ENCODE data around the gene MKNK2. TPM values are rescaled to one million over a fixed set of nuclear protein-coding genes. Genes with fewer than 3 reads are reported as not detected.

MKNK2 gene
- total and polyA plus RNA-seq, 10 of the 15 experiments (the other 5 are each of a cell fraction or from before 2014, with no cell fraction given): 9.6 to 365 (median 69.9) TPM

- intact Hi-C loops (cut with micrococcal nuclease; ENCODE audit: unreplicated experiment) (loop anchor here (2.0 to 5.0 kb wide), 2 partner anchors 40 to 153 kb away; no protein-coding TSS in a partner anchor), in situ Hi-C loops (cut with MboI) (no loop called here)
- H3K4me3 ChIP-seq: peak overlapping the region; percentile 83
- no TSS peak for BruUV-seq (replicated peaks)
- RAD21 ChIA-PET (ENCODE audit: unreplicated experiment): no interaction called here
- no peaks in the 10 kb centered on the region for H3K9me3 ChIP-seq (replicated peaks; ENCODE audit: control insufficient read depth, insufficient read depth, low read length)
- peak overlapping the region; percentile 91 for H3K4me2 ChIP-seq (ENCODE audit: control insufficient read depth, insufficient read depth)
- CTCF ChIA-PET: interaction anchor here (2.2 to 2.3 kb wide), 2 partner anchors 37 to 44 kb away, joined by 6 to 7 read pairs; partner anchors contain the start of gene MOB3A
- WGBS (ENCODE audit: insufficient coverage, insufficient replicate concordance, low lambda C conversion rate, missing lambda C conversion rate): 2% methylated on average over 32 of the region's 49 CpGs
- H3K36me3 ChIP-seq (ENCODE audit: control insufficient read depth in 2 of 2, insufficient read depth in 2 of 2, low read length in 1 of 2): peaks cover 0 to 7% of the 10 kb centered on the region in 2 experiments; a peak in 3 of 4 replicates
- peaks cover 14% of the 10 kb centered on the region for H4K20me1 ChIP-seq (ENCODE audit: control insufficient read depth, insufficient read depth)
- no peak overlapping the region for H2AFZ ChIP-seq (ENCODE audit: control insufficient read depth, low read depth, low read length)
- DNase-seq (ENCODE audit: low read depth, low spot score): no peak
- peak overlapping the region; percentile 79 for H3K27ac ChIP-seq (ENCODE audit: control insufficient read depth, insufficient read depth)
- H3K9ac ChIP-seq (ENCODE audit: control insufficient read depth, insufficient read depth, low read length): peak overlapping the region; percentile 70
- POLR2A ChIA-PET: interaction anchor here (1.5 kb wide), 1 partner anchor 40 kb away, joined by 6 read pairs; no protein-coding TSS in a partner anchor
- H3K79me2 ChIP-seq (ENCODE audit: control insufficient read depth, insufficient read depth, low read length): peaks cover 61% of the 10 kb centered on the region
- SMC1A ChIA-PET (ENCODE audit: uncharacterized antibody, unreplicated experiment): interaction anchor here (1.2 to 2.2 kb wide), 2 partner anchors 42 to 181 kb away, joined by 4 to 9 read pairs; no protein-coding TSS in a partner anchor
- no peaks in the 10 kb centered on the region for H3K27me3 ChIP-seq (replicated peaks in 1 of 2; ENCODE audit: control insufficient read depth in 2 of 2, insufficient read depth in 2 of 2, low read length in 1 of 2)
- peaks cover 50% of the 10 kb centered on the region for H3K4me1 ChIP-seq (ENCODE audit: control insufficient read depth, insufficient read depth, low read length)
- no peak for FAIRE-seq
- peak; percentile 2 for ATAC-seq
- no peak for TF ChIP-seq REST (IDR thresholded peaks at IDR 0.05; ENCODE audit: low read depth, low read length)
- no peak for TF ChIP-seq E2F4 (IDR thresholded peaks at IDR 0.05; ENCODE audit: low read depth, low read length)
- no peak for TF ChIP-seq ZNF622 (IDR thresholded peaks at IDR 0.05)
- peak; percentile 19; the same call in 1 of the 2 replicates for TF ChIP-seq BACH1 (IDR thresholded peaks at IDR 0.05; ENCODE audit: borderline replicate concordance)
- no peak for TF ChIP-seq ZBTB33 (IDR thresholded peaks at IDR 0.05)
- TF ChIP-seq SUPT20H (IDR thresholded peaks at IDR 0.05; ENCODE audit: borderline replicate concordance, control insufficient read depth, low read depth, low read length): no peak
- no peak for TF ChIP-seq GABPA (IDR thresholded peaks at IDR 0.05; ENCODE audit: low read depth)
- 0 out of 2 replicates have a peak, but pooled peaks have one; percentile 10 for TF ChIP-seq NKRF (conservative IDR thresholded peaks at IDR 0.05)
- peak; percentile 48 for TF ChIP-seq POLR2A (IDR thresholded peaks at IDR 0.05; ENCODE audit: low read depth, low read length)
Observed at GRCh38 chr19:2050349-2050990, 574 bp downstream of the MKNK2 start.
